ENCODE results near the gene ATP6AP1. TPM values are rescaled to one million over a fixed set of nuclear protein-coding genes. Genes with fewer than 3 reads are reported as not detected.

The ATP6AP1 gene
- total RNA-seq, 1 experiment from 2014 or later = 221 TPM

DNA sequence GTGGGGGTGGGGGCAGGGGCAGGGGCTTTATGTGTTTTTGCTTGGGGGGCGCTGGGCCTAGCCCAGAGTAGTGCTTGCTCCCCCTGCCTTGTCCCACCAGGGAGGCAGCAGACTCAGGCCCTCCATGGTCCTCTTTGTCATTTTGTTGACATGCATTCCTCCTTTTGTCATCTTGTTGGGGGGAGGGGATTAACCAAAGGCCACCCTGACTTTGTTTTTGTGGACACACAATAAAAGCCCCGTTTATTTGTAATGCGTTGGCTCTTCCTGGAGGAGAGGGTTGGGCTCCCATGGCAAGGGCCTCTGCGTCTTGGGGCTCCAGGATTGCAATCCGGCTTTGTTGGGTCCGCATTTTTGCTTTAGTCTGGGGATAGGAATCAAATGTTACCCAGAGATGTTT is 47.2 kb upstream of the ATP6AP1 start:
- in situ Hi-C loops (cut with HindIII; ENCODE audit: low pct_unique_long_range_greater_than_20kb, low sequenced_read_pairs) (no loop called here), intact Hi-C loops (cut with micrococcal nuclease; ENCODE audit: unreplicated experiment) (no loop called here)
- ChIA-PET CTCF (no interaction called here), POLR2A (no interaction called here)
- H3K27me3 ChIP-seq (ENCODE audit: control insufficient read depth, insufficient read depth, low read length) = no peaks in the 10 kb centered on the region
- H3K4me3 ChIP-seq (ENCODE audit: low read depth in 2 of 2, low read length in 2 of 2) = no peak overlapping the region
- BruUV-seq (replicated peaks) = no TSS peak
- no peaks in the 10 kb centered on the region for H3K9me3 ChIP-seq (ENCODE audit: control insufficient read depth, insufficient read depth, low read depth, low read length)
- TF ChIP-seq, protein P1, sequence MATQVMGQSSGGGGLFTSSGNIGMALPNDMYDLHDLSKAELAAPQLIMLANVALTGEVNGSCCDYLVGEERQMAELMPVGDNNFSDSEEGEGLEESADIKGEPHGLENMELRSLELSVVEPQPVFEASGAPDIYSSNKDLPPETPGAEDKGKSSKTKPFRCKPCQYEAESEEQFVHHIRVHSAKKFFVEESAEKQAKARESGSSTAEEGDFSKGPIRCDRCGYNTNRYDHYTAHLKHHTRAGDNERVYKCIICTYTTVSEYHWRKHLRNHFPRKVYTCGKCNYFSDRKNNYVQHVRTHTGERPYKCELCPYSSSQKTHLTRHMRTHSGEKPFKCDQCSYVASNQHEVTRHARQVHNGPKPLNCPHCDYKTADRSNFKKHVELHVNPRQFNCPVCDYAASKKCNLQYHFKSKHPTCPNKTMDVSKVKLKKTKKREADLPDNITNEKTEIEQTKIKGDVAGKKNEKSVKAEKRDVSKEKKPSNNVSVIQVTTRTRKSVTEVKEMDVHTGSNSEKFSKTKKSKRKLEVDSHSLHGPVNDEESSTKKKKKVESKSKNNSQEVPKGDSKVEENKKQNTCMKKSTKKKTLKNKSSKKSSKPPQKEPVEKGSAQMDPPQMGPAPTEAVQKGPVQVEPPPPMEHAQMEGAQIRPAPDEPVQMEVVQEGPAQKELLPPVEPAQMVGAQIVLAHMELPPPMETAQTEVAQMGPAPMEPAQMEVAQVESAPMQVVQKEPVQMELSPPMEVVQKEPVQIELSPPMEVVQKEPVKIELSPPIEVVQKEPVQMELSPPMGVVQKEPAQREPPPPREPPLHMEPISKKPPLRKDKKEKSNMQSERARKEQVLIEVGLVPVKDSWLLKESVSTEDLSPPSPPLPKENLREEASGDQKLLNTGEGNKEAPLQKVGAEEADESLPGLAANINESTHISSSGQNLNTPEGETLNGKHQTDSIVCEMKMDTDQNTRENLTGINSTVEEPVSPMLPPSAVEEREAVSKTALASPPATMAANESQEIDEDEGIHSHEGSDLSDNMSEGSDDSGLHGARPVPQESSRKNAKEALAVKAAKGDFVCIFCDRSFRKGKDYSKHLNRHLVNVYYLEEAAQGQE (IDR thresholded peaks at IDR 0.05; ENCODE audit: insufficient read depth in 1 of 2, low read depth in 2 of 2, low read length in 1 of 2) = no peak
- no peak for TF ChIP-seq POLR2AphosphoS5 (IDR thresholded peaks at IDR 0.05; ENCODE audit: low read depth, low read length)
- TF ChIP-seq SIN3A (IDR thresholded peaks at IDR 0.05; ENCODE audit: borderline replicate concordance, insufficient read depth, low read depth, low read length) = no peak
- TF ChIP-seq TCF7L2 (IDR thresholded peaks at IDR 0.05; ENCODE audit: low read depth, low read length) = no peak
- TF ChIP-seq, protein P2, sequence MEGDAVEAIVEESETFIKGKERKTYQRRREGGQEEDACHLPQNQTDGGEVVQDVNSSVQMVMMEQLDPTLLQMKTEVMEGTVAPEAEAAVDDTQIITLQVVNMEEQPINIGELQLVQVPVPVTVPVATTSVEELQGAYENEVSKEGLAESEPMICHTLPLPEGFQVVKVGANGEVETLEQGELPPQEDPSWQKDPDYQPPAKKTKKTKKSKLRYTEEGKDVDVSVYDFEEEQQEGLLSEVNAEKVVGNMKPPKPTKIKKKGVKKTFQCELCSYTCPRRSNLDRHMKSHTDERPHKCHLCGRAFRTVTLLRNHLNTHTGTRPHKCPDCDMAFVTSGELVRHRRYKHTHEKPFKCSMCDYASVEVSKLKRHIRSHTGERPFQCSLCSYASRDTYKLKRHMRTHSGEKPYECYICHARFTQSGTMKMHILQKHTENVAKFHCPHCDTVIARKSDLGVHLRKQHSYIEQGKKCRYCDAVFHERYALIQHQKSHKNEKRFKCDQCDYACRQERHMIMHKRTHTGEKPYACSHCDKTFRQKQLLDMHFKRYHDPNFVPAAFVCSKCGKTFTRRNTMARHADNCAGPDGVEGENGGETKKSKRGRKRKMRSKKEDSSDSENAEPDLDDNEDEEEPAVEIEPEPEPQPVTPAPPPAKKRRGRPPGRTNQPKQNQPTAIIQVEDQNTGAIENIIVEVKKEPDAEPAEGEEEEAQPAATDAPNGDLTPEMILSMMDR (IDR thresholded peaks at IDR 0.05) = no peak
- peaks cover 4% of the 10 kb centered on the region for H3K36me3 ChIP-seq (ENCODE audit: control insufficient read depth, insufficient read depth, low read length)
- H3K27ac ChIP-seq (ENCODE audit: low read length) = no peak overlapping the region
- H3K4me1 ChIP-seq (ENCODE audit: control insufficient read depth, insufficient read depth, low read length) = peaks cover 30% of the 10 kb centered on the region
- ATAC-seq (no peak), DNase-seq (ENCODE audit: low read depth, low spot score) (no peak)

DNA sequence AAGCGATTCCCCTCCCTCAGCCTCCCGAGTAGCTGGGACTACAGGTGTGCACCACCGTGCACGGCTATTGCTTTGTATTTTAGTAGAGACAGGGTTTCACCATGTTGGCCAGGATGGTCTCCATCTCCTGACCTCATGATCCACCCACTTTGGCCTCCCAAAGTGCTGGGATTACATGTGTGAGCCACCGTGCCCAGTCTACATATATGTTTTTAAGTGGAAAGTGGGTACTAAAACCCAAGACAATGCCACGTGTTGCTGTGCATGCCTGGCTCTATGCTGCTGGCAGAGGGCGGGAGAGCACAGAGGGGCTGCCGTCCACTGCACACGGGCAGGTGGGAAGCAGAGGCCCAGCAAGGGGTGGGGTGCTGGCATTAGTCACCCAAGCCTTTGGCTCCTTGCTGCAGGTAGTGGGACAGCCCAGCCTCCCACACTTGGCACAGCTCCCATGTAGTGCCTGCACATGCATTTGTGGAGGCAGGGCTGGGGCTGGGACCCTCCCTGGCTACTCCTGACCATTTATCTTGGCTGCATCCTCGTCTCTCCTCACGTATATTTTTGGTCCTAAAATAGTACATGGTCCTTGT is 45.9 kb upstream of the ATP6AP1 start:
- Histone ChIP-seq H3K9me3 (ENCODE audit: control insufficient read depth, insufficient read depth, low read depth, low read length) (no peaks in the 10 kb centered on the region), H3K27me3 (ENCODE audit: control insufficient read depth, insufficient read depth, low read length) (no peaks in the 10 kb centered on the region), H3K27ac (ENCODE audit: low read length) (no peak overlapping the region), H3K36me3 (ENCODE audit: control insufficient read depth, insufficient read depth, low read length) (peaks cover 4% of the 10 kb centered on the region), H3K4me1 (ENCODE audit: control insufficient read depth, insufficient read depth, low read length) (peaks cover 18% of the 10 kb centered on the region), H3K4me3 (ENCODE audit: low read depth in 2 of 2, low read length in 2 of 2) (no peak overlapping the region)
- in situ Hi-C loops (cut with HindIII; ENCODE audit: low pct_unique_long_range_greater_than_20kb, low sequenced_read_pairs) = no loop called here
- no peak for TF ChIP-seq SIN3A (IDR thresholded peaks at IDR 0.05; ENCODE audit: borderline replicate concordance, insufficient read depth, low read depth, low read length)
- TF ChIP-seq, protein P1 (IDR thresholded peaks at IDR 0.05; ENCODE audit: insufficient read depth in 1 of 2, low read depth in 2 of 2, low read length in 1 of 2) = no peak
- no peak for TF ChIP-seq TCF7L2 (IDR thresholded peaks at IDR 0.05; ENCODE audit: low read depth, low read length)
- no peak for TF ChIP-seq POLR2AphosphoS5 (IDR thresholded peaks at IDR 0.05; ENCODE audit: low read depth, low read length)
- TF ChIP-seq, protein P2 (IDR thresholded peaks at IDR 0.05) = no peak
- ChIA-PET POLR2A (interaction anchor here (0.5 kb wide), 1 partner anchor 12 kb away, joined by 3 read pairs; no protein-coding TSS in a partner anchor), CTCF (no interaction called here)
- DNase-seq (ENCODE audit: low read depth, low spot score) (no peak), ATAC-seq (no peak)
- BruUV-seq (replicated peaks) = no TSS peak
- intact Hi-C loops (cut with micrococcal nuclease; ENCODE audit: unreplicated experiment) = no loop called here
